K562 (cell line): ENCODE results near the gene SENP3. TPM values are rescaled to one million over a fixed set of nuclear protein-coding genes. Genes with fewer than 3 reads are reported as not detected.

Experiments
- ATAC-seq: fragments of 200-7000 bp; cut with Tn5 transposase; 3 replicates; pipeline ENCODE4 v1.9.1; 2020; ENCODE audit warnings: moderate library complexity
- BruUV-seq: library from RNA; stranded (reverse); fragments of 400-500 nt; replicated peaks from 2 replicates; lab custom pipeline; 2021; lab: Mats Ljungman, UMichigan
- CTCF ChIA-PET: fragments of 300-600 bp; formaldehyde crosslinking; extraction: SDS; loops from one replicate; lab custom pipeline; 2021; ENCODE audit warnings: low intra/inter-chr PET ratio; lab: Yijun Ruan, JAX
- POLR2A ChIA-PET: fragments of 300-600, 350-650 bp; sonication (Branson Sonifier 250); formaldehyde crosslinking; extraction: SDS; loops from one replicate; lab custom pipeline; 2021; ENCODE audit warnings: antibody characterized with exemption, inconsistent platforms; lab: Yijun Ruan, JAX
- DNase-seq, 4 experiments: peaks; one replicate each; pipeline versions ENCODE4 v3.0.0 to v3.0.0-alpha.2; 2011 to 2018; ENCODE audit warnings: low spot score in 3 of 4, mixed read lengths in 3 of 4; ENCODE audit errors: extremely low read depth in 1 of 4
- FAIRE-seq: peaks from 2 replicates; lab custom pipeline; 2011; peaks lifted over from hg19 to GRCh38; lab: Jason Lieb, UNC
- H2AFZ ChIP-seq: 2 replicates; pipeline ENCODE4 v1.6.0; 2011; ENCODE audit warnings: low read depth, low read length, control low read depth, inconsistent platforms
- H3K27ac ChIP-seq: fragments of 200-600 bp; 3 replicates; pipeline ENCODE4 v1.8.0; 2011; ENCODE audit warnings: low read depth, mild to moderate bottlenecking, control low read depth, inconsistent platforms, low read length, moderate library complexity, mixed read lengths; ENCODE audit errors: extremely low read depth
- H3K27me3 ChIP-seq, 2 experiments: fragments of 300-600 bp in 1 of 2; 2 replicates in 1 of 2; 3 replicates in 1 of 2; pipeline versions ENCODE4 v1.6.0 to v1.8.0; 2011; ENCODE audit warnings: inconsistent platforms in 2 of 2, low read length in 2 of 2, mild to moderate bottlenecking in 1 of 2, mixed read lengths in 1 of 2, moderate library complexity in 1 of 2; ENCODE audit not compliant: control insufficient read depth in 2 of 2, insufficient read depth in 2 of 2
- H3K36me3 ChIP-seq: fragments of 300-600 bp; 3 replicates; pipeline ENCODE4 v1.8.0; 2011; ENCODE audit warnings: mild to moderate bottlenecking, low read length, inconsistent platforms; ENCODE audit not compliant: control insufficient read depth, insufficient read depth
- H3K4me1 ChIP-seq, 2 experiments: fragments of 200-600 bp in 1 of 2; replicated peaks in 1 of 2; 2 replicates in 1 of 2; 3 replicates in 1 of 2; pipeline versions ENCODE4 v1.5.1 to v1.8.0; 2011; ENCODE audit warnings: inconsistent platforms in 2 of 2, low read length in 2 of 2, mild to moderate bottlenecking in 1 of 2, mixed read lengths in 1 of 2, moderate library complexity in 1 of 2; ENCODE audit not compliant: control insufficient read depth in 2 of 2, insufficient read depth in 2 of 2
- H3K4me2 ChIP-seq: 2 replicates; pipeline ENCODE4 v1.6.1; 2011; ENCODE audit warnings: low read length, control low read depth, inconsistent platforms, mixed read lengths; ENCODE audit not compliant: insufficient read depth
- H3K4me3 ChIP-seq: fragments of 200-600 bp; sonication (generic), shearing (Covaris generic); 2 replicates; pipeline ENCODE4 v1.5.1; 2016; ENCODE audit warnings: control low read depth, inconsistent platforms
- H3K79me2 ChIP-seq: fragments of 200-600 bp; 3 replicates; pipeline ENCODE4 v1.8.0; 2011; ENCODE audit warnings: low read length, inconsistent platforms; ENCODE audit not compliant: control insufficient read depth, insufficient read depth
- H3K9ac ChIP-seq, 2 experiments: 2 replicates each; pipeline versions ENCODE4 v1.6.0 to v1.6.1; 2011; ENCODE audit warnings: low read depth in 2 of 2, low read length in 2 of 2, control low read depth in 1 of 2, inconsistent platforms in 1 of 2, mild to moderate bottlenecking in 1 of 2, mixed read lengths in 1 of 2; ENCODE audit not compliant: insufficient read depth in 1 of 2
- H3K9me1 ChIP-seq: one replicate; pipeline ENCODE4 v1.6.0; 2011; ENCODE audit warnings: inconsistent platforms, mild to moderate bottlenecking, low read length, moderate library complexity; ENCODE audit not compliant: control insufficient read depth, insufficient read depth
- H3K9me3 ChIP-seq: replicated peaks from 2 replicates; pipeline ENCODE4 v1.5.1; 2011; ENCODE audit warnings: low read depth, low read length, inconsistent platforms; ENCODE audit not compliant: control insufficient read depth, insufficient read depth
- H4K20me1 ChIP-seq: replicated peaks from 2 replicates; pipeline ENCODE4 v1.6.1; 2011; ENCODE audit warnings: low read length, inconsistent platforms, mixed read lengths; ENCODE audit not compliant: control insufficient read depth, insufficient read depth
- CAMTA2 ChIP-seq: fragments of 250-450 bp; sonication (Bioruptor Pico); conservative IDR thresholded peaks from 2 replicates; pipeline ENCODE4 v1.5.1; 2022
- CBX3 ChIP-seq, 2 experiments: IDR thresholded peaks; 1 replicate in 1 of 2; 2 replicates in 1 of 2; pipeline ENCODE4 v1.6.1; 2012; ENCODE audit warnings: inconsistent platforms in 2 of 2, low read length in 2 of 2, borderline replicate concordance in 1 of 2, control low read depth in 1 of 2
- FOXK1 ChIP-seq: sonication (generic); formaldehyde crosslinking; IDR thresholded peaks from 2 replicates; pipeline ENCODE4 v1.8.0; 2022; ENCODE audit warnings: missing genetic modification reagents, mild to moderate bottlenecking, borderline replicate concordance
- FOXM1 ChIP-seq, 2 experiments: fragments of 450-650 bp in 1 of 2; sonication (generic) in 1 of 2; formaldehyde crosslinking in 1 of 2; IDR thresholded peaks; 2 replicates each; pipeline versions ENCODE4 v1.6.1 to v1.9.0; 2017 to 2022; ENCODE audit warnings: low read depth in 2 of 2, mild to moderate bottlenecking in 2 of 2, missing genetic modification reagents in 1 of 2, moderate library complexity in 1 of 2
- KLF13 ChIP-seq: fragments of 450-650 bp; IDR thresholded peaks from 2 replicates; pipeline ENCODE4 v1.6.1; 2016; ENCODE audit warnings: missing genetic modification characterization, low read depth, mild to moderate bottlenecking, missing compliant biosample characterization, moderate library complexity, borderline replicate concordance
- POLR2G ChIP-seq: fragments of 200-400 bp; formaldehyde crosslinking; IDR thresholded peaks from 2 replicates; pipeline ENCODE4 v1.6.1; 2017; ENCODE audit warnings: low read depth, mild to moderate bottlenecking, antibody characterized with exemption, low read length, moderate library complexity
- STAG1 ChIP-seq: sonication (generic); formaldehyde crosslinking; IDR thresholded peaks from 2 replicates; pipeline ENCODE4 v1.5.0; 2020; ENCODE audit warnings: missing genetic modification reagents, borderline replicate concordance
- TAF1 ChIP-seq: IDR thresholded peaks from 2 replicates; pipeline ENCODE4 v1.6.1; 2011; ENCODE audit warnings: mild to moderate bottlenecking, low read length, moderate library complexity; ENCODE audit not compliant: insufficient read depth, control insufficient read depth, severe bottlenecking; ENCODE audit errors: extremely low read depth
- ZNF407 ChIP-seq: fragments of 450-650 bp; IDR thresholded peaks from 2 replicates; pipeline ENCODE4 v1.6.1; 2016; ENCODE audit warnings: low read depth
- ZNF707 ChIP-seq: fragments of 250-450 bp; sonication (Bioruptor Pico); conservative IDR thresholded peaks from 2 replicates; pipeline ENCODE4 v1.8.0; 2022; ENCODE audit warnings: inconsistent platforms, mild to moderate bottlenecking, moderate library complexity
- WGBS: fragments of 100-300 bp; shearing (Covaris generic); methylation state at CpG from one replicate; pipeline ENCODE4 v1.1.6; 2016; ENCODE audit warnings: low coverage, mixed read lengths; ENCODE audit not compliant: insufficient coverage; ENCODE audit errors: missing lambda C conversion rate; 5-methylcytosine and 5-hydroxymethylcytosine counted together
- in situ Hi-C: fragments of 300-500 bp; cut with MboI; formaldehyde crosslinking; loops from 4 replicates; pipeline ENCODE4 v1.15.0; 2018; ENCODE audit warnings: inconsistent platforms, mixed read lengths
- intact Hi-C: fragments of 100-400 bp; cut with micrococcal nuclease; formaldehyde crosslinking; loops from 2 replicates; pipeline ENCODE4 v1.14.2; 2022
- polyA plus RNA-seq, 8 experiments: library from polyadenylated mRNA; depleted of rRNA in 4 of 8; stranded (reverse) in 5 of 8; unstranded in 3 of 8; fragments of >200 nt; fragmentation: Nextera tagmentation in 2 of 8; fragmentation: Illumina TruSeq in 1 of 8; extraction: Ambion mirVana in 2 of 8; extraction: Trizol in 1 of 8; gene quantifications; 2 replicates each; pipeline versions ENCODE4 v1.2.1 to v1.2.3, GENCODE V29; 2011 to 2014; ENCODE audit warnings: inconsistent platforms in 1 of 8, missing spikeins in 1 of 8
- total RNA-seq, 7 experiments: library from RNA; depleted of rRNA in 6 of 7; stranded (reverse); fragments of >200 nt in 6 of 7; fragmentation: Illumina TruSeq in 2 of 7; extraction: Trizol in 2 of 7; gene quantifications; 2 replicates each; pipeline versions ENCODE4 v1.2.1 to v1.2.3, GENCODE V29; 2011 to 2021; ENCODE audit warnings: low replicate concordance in 1 of 7

Gene SENP3
- total and polyA plus RNA-seq, 9 of the 15 experiments (the other 6 are each of a cell fraction or from before 2014, with no cell fraction given): 0.63 to 102 (median 78.8) TPM

GRCh38 chr17:7575481-7575883 lies 13.8 kb downstream of the SENP3 start:
- intact Hi-C loops: no loop called here
- Histone ChIP-seq H3K9me3 (no peaks in the 10 kb centered on the region), H3K27ac (peak overlapping the region; percentile 98), H3K4me3 (peak overlapping the region; percentile 99; the same call in 1 of the 2 replicates), H3K9me1 (peaks cover 9% of the 10 kb centered on the region), H4K20me1 (peaks cover 43% of the 10 kb centered on the region), H3K9ac (peak overlapping the region; percentile 84 to 97; a peak in 3 of 4 replicates), H3K36me3 (peaks cover 73% of the 10 kb centered on the region), H3K4me1 (peaks cover 24 to 37% of the 10 kb centered on the region in 2 experiments), H2AFZ (no peak overlapping the region), H3K27me3 (no peaks in the 10 kb centered on the region), H3K4me2 (peak overlapping the region; percentile 83), H3K79me2 (peaks cover 71% of the 10 kb centered on the region)
- ChIA-PET CTCF (no interaction called here), POLR2A (interaction anchor here (0.6 to 6.7 kb wide), 10 partner anchors 8 to 262 kb away, joined by 3 to 46 read pairs (median 4); partner anchors contain the start of genes ACAP1, MPDU1, TP53 and ZBTB4)
- DNase-seq (no peak), ATAC-seq (no peak), FAIRE-seq (no peak)
- in situ Hi-C loops: no loop called here
- 92% methylated on average over 1 of the region's 1 CpG for WGBS
- no TSS peak for BruUV-seq
- TF ChIP-seq FOXM1 (IDR thresholded peaks at IDR 0.05; ENCODE audit: low read depth) (no peak), FOXM1 (CRISPR knock-in tag; IDR thresholded peaks at IDR 0.05; ENCODE audit: low read depth) (no peak), POLR2G (0 out of 2 replicates have a peak, but pooled peaks have one; percentile 18), KLF13 (tag) (no peak), TAF1 (no peak), CBX3 (IDR thresholded peaks at IDR 0.05; ENCODE audit: borderline replicate concordance in 1 of 2, low read length in 2 of 2) (no peak), ZNF407 (no peak), CAMTA2 (CRISPR knock-in tag) (no peak), FOXK1 (CRISPR knock-in tag) (no peak), ZNF707 (CRISPR knock-in tag) (no peak), STAG1 (CRISPR knock-in tag) (no peak)
